GM18873 (cell line): Measurements from ENCODE around the gene KANSL1.

ENCODE experiments used
- ATAC-seq: cut with Tn5 transposase; IDR thresholded peaks from one replicate; pipeline ENCODE4 v1.9.1; 2021; ENCODE audit warnings: mild to moderate bottlenecking, moderate library complexity, moderate number of reproducible peaks; ENCODE audit not compliant: unreplicated experiment, low FRiP score

Gene KANSL1

DNA sequence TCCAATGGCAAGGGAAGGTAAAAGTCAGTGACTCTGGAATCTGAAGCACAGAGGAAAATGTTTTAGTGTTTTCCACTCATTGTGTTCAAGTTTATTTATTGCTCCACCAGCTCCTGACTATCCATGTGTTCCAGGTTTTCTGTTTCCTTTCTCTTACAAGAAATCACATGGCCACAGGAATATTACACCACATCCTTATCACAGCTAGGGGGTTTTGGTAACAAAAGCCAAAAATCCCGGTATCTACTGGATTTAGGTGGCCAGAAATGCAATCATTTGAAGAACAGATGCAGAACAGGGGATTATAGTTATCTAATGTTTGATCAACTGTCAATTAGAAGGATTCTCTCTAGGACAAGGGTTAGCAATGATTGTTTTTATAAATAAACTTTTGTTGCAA, 146.3 kb downstream of the KANSL1 start:
- no peak for ATAC-seq

DNA sequence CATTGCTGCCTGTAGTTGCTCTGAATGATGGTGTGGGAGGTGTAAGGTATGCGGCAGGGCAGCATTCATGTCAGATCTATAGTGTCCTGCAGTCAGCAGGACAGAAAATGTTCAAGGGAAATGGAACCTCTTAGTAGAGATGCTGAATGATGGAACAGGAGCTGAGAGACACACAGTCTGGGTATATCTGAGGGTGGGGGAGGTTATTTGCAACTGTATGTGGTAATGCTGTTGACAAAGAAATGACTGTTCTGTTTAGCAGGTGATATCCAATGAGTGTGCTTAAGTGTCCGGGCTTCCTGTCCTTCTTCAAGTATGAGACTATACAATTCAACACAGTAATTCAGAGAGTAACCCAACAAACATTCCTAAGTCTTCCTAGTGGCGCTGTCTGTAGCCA, 147.6 kb downstream of the KANSL1 start:
- no peak for ATAC-seq

DNA sequence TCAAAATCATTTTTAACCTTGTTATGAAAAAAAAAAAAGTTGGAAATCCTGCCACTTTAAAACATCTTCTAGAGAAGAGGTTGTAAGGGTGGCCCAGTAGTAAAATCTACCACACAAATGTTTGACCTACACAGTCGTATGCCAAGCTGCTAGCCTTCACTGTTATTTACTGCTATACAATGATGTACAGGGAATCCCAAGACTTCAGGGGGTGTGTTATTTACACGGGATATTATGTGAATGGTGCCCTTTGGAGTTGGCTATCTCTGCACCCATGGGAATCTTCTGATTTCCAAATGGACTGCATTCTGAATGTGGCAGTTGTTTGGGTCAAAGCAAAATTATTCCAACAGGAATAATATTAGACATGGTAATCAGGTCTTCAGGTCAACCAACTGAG, 148.2 kb downstream of the KANSL1 start:
- no peak for ATAC-seq

DNA sequence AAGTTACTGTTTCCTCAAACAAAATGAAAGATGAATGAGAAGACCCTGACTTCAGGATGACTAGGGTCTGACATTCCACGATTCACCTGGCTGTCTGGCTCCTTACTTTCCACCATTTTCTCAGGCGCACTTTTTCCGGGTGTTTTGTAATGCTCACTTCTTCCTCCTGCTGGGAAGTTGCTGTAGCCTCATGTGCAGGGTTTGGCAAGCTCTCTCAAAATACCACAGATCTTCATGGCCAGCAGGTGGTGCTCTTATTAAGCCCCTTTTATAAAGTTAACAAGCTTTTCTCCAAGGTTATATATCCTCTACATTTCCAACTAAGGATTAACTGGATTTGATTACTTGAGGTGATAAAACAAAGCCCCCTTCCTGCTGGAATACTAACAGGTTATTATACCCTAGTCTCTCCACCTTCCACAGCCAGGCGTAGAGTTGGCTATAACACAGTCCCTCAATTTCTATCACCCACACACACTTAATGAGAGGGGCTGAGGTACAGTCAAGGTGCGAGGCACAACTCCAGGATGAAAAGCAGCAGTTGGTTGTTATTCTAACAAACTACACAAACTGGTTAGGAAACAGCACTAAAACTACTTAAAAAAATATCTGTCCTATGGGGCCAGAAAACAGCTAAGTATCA, 148.8 kb downstream of the KANSL1 start:
- ATAC-seq: no peak

DNA sequence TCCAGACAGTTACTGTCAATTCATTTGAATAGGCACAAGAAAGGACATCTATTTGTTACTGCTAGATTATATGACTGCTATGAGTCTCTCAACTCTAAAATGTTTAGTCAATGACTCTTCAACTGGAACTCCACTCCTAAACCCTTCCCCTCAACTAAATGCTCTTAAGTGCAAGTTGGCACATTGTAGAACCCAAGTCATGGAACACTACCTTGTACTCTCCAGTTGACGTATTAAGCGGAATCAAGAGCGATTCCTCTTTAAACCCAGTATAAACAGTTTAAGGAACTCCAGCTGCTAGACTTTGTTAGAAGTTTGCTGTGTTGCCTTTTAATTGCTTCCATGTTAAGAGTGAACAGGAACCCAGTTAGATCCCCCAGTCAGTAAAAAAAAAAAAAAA, 149.6 kb downstream of the KANSL1 start:
- ATAC-seq: no peak

DNA sequence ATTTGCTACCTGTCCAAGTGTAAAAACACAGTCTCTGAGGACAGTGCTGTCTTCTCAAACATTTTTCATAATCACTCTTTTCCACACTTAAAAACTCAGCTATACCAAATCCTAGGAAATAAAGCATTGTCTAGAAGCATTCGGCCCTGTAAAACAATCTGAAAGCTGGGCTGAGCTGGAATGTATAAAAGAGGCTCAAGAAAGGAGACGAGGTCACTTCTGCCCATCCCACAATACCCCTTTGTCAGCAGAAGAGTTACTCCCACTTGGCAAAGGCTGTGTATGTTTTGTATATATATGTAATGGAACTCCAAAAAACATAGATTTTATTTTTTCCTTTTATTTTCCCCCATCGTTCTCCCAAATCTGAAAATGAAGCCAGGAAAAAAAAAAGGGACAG, 150.3 kb downstream of the KANSL1 start:
- ATAC-seq: no peak

DNA sequence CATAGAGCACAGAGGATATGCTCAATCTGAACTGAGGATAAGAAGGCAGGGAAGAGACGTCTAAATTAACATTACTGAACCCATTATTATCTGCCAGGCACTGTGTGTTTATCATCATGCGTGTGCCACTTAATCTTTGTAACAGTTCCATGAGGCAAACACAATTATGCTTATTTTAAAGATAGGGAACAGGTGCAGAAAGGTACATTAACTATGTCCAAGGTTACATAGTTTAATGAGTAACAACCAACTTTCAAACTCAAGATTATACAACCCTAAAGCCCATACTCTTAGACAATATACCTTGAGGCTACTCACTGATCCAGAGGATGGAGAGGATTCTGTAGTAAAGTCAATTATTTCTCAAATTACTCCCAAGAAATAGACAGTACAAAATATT, 151.0 kb downstream of the KANSL1 start:
- ATAC-seq: no peak

DNA sequence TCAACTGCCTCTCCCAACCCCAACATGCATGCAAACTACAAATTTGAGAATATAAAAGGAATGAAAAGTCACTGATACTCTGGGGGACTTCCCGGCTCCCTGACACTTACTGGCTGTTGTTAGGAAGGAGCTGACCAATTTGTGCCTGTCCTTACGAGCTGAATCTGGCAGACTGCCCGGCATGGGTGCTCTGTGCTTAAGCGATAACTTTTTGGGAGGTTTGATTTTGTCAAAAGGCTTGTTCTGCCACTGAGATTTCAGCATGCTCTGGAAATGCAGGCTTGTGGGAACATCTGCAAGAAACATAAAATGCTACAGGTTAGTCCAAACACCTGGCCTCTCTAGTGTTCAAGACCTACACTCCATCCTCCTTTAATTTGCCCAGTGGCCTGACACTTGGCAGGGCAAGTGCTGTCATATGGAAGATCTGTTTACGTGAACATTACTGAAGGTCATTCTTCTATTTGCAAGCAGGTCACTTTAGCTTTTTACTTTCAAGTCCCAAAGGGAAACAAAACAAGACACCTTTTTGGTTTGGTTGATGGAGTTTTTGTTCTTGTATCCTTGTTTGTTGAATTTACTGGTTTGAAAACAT, 153.5 kb downstream of the KANSL1 start:
- ATAC-seq: no peak

DNA sequence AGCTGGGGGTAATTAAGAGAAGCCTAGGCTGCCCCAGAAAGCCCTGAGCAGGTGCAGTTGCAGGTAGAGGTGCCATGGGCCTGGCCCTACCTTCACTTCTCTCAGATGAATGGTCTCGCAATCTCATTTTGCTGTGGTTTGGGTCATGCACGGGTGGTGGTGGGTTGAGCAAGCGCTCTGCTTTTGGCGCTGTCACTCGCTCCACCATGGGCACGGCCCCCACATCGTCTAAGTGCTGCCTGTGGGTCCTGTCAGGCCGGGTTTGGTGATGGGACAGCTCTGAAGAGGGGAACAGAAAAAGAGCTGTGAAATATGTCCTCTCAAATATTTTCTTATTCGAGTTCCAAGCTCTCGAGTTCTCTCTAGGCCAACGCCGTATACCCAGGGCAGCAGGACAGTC, 154.3 kb downstream of the KANSL1 start:
- no peak for ATAC-seq

DNA sequence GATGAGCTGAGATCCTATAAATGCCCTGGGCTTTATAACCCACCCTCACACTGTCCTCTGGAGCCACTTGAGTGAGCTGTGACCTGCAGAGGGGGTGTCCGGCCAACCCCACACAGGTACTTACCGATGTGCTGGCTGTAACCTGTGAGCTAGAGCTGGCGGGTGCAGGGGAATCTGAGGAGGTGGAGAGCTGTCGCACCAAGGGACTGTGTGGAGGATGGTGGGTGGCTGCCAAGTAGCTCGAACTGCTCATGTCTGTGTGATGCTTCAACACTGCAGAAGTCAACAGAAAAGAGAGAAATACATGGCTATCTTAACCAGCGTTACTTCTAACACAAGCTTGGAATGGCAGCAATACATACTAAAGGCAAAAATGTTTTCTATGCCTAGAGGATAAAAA, 154.8 kb downstream of the KANSL1 start:
- ATAC-seq: no peak

DNA sequence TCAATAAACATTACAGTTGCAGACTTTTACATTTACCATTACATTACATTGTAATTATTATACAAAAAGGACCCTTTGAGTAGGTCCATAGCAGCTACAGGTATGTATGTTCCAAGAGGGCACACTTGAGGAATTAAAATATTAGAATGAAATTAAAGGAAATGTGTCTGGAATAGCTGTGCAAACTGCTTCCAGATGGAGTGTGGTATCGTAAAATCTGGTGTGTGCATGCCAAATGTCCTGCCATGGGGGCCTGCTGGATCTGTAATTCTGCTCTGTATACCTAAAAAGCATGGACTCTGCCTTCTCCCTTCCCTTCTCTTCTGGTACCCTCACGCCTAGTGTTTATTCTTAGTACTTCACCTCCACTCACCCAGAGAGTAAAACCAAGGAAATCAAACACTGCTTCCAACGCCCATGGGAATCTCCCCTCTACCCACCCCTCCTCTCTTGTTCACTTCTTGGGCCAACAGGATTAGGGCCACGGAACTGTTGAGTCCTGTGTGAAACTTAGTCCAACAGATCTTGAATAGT, 155.4 kb downstream of the KANSL1 start:
- ATAC-seq: no peak

DNA sequence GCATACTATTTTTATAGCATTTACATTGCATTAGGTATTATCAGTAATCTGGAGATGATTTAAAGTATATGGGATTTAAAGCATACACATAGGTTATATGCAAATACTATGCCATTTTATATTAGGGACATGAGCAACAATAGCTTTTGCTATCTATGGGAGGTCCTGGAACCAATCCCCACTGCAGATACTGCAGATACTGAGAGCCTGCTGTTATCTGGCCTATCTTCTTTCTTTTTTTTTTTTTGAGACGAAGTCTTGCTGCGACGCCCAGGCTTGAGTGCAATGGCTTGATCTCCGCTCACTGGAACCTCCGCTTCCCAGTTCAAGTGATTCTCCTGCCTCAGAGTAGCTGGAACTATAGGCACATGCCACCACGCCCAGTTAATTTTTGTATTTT, 156.7 kb downstream of the KANSL1 start:
- no peak for ATAC-seq

DNA sequence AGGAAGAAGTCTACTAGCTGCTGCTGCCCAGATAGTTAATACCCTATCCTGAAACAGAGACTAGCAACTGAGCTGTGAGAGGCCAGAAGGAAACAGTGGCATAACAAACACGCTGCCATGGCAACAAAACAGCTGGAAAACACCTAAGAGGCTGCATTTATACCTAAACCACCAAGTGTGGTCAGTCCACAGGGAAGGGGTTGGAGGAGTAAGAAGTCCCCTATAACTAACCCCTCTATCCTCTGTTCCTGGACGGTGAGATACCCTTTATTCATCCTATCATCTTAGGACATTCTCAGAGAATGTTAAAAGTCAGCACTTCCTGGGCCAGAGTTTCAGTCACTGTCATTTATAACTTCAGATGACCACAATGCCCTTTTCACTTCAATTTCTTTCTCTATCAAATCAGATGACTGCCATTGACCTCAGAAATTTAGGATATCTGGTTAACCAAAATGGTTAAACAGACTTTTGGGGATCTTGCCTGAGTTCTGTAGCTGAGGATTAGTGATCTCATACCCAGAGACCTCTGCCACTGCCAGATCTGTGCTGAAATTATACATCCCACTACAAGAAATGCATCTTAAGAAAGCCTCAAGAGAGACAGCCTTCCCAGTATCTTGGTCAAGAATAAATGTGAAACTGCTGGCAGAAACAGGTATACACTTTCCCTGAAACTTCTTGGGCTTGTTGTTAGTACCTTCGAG, 158.0 kb downstream of the KANSL1 start:
- ATAC-seq: no peak

DNA sequence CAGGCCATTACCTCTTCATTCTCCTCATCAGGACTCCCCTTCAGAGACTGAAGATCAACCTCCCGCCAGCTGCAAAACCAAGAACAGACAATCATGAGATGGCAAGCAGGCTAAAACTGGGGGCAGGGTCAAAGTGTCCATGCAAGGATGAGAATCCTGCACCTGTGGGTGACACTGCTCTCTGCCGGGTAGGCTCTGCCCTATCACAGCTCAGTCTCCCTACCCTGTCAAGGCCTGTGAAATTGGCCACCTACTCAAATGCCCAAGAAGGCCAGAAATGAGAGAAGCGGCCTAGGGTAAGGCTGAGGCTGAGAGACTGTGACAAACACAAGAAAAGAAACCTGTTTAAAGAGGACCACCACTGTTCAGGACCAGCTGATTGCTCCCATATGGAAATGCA, 159.8 kb downstream of the KANSL1 start:
- no peak for ATAC-seq

DNA sequence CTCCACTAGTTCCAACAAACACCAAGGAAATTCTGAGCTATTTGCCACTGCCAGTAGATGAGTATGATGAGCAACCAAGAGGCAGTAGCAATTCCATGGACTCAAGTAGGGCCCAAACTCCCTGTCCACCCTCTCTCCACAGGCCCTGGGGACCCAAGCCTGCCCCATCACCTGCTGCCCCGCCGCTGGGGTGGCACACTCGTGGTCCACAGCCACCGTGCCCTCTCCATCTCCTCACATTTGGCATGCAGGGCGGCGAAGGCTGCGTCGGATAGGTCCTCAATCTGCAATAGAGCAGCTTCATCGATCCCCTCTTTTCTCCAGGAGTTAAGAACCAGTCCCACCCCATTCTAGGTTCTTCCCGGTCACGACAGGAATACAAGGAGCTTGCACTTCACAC, 160.3 kb downstream of the KANSL1 start:
- no peak for ATAC-seq

DNA sequence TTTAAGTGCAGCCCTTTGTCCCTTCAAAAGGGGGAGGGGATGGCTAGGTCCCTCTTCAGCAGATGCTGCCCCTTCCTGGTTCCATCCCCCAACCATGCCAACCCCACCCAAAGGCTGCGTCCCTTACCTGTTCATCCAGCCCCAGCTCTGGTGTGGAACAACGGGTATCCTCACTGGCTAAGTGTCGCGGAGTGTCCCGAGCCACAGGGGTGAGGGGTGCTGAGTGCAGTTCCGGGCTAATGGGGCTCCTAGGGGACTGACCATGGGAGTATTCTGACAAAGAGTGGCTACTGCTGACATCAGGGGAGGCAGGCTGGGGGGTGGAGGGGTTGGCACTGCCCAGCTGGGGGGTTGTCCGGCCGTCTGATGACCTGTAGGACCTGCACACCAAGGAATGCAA, 161.3 kb downstream of the KANSL1 start:
- no peak for ATAC-seq

DNA sequence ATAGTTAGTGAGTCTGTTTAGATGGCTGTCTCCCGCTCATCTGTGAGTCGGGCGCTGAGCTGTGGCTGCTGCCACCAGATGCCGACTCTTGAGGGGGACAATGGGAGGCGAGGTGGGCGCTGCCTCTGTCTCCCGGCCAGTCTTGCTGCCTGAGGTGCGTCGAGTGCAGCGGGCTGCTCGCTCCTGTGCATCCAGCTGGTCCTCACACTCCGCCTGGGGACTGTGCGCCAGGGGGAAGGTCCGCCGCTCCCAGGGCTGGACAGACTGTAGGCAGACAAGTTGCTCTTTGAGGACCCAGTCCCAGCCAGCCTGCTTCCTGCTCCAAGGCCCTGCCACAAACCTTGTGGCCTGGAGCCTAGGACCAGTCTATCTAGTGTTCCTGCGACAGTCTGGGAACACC, 161.8 kb downstream of the KANSL1 start:
- ATAC-seq: no peak

DNA sequence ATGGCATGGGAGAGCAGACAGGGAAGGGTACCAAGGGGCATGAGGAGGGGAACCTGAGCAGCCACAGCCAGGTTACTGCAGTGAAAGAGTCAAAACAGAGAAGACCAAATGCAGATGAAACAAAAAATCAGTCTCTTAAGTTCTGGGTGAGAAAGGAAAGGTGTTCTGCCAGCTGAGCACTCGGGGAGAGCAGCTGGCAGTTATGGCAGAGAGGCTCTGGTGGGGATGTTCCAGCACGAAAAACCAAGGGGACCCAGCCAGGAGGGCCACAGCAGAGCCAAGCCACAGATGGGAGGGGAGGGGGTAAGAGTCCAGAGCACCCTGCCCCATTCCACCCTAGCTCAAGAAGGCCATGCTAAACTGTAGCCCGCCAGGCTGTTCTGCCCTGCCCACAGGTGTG, 162.5 kb downstream of the KANSL1 start:
- ATAC-seq: no peak

DNA sequence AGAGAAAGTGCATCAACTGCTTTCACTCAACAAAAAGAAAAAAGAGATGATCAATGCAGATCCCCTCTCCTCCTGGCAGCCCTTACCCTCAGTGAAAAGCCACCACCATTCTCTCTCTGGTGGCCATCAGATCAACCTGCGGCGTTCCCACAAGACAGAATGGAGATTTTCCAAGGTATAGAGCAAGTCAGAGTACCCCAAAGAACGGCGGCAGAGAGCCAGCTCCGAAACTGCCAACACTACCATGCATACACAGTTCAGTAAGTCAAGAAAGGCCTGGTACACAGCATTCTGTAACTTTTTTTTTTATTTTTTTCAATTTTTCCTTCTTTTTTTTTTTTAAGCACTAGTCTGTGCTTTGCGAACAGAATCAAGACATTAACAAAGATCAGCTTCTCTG, 163.6 kb downstream of the KANSL1 start:
- no peak for ATAC-seq

DNA sequence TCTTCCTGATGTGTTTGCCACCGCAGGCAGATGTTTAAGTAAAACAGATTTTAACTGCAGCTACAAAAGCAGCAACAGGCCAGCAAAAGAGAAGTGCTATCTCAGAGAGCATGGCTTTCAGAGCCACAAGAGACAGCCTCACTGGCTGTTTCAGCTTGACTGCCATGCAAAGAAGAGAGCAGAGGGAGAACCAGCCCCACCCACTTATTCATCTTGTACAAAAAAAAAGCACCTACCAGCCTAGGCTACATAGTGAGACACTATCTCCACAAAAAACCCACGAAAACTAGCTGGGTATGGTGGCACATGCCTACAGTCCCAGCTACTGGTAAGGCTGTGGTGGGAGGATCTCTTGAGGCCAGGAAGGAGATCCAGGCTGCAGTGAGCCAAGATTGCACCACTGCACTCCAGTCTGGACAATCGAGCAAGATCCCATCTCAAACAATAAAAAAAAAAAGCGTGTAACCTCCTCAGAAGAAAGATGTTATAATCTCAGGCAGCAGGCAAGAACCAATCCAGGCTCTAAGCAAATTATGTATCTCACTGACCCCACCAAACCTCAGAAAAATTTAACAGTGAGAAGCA, 164.2 kb downstream of the KANSL1 start:
- ATAC-seq: no peak

DNA sequence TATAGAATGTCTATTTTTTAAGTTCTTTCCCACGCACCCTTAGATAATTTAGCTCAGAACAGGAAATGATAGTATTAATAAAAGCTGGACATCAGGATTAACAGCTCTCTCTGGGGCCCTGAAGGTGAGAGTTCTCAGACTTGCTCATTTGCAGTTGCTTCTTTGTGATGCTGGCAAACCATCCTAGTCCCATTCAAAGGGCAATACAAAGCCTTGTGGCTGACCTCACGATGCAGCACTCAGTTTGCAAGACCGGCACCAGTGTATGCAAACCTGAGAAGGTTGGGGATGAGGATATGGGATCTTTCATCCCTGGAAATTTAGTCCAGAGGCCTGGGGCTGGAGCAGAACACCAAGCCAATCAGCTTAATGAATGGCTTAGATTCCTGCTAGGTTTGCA, 164.9 kb downstream of the KANSL1 start:
- no peak for ATAC-seq

DNA sequence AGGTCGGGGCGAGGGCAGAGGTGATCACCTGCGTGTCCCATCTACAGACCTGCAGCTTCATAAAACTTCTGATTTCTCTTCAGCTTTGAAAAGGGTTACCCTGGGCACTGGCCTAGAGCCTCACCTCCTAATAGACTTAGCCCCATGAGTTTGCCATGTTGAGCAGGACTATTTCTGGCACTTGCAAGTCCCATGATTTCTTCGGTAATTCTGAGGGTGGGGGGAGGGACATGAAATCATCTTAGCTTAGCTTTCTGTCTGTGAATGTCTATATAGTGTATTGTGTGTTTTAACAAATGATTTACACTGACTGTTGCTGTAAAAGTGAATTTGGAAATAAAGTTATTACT, 165.3 kb downstream of the KANSL1 start:
- no peak for ATAC-seq
